Neuronal stem cell (in vitro differentiated cells): Measurements from ENCODE around the gene ADSL.

Experiments used
- DNase-seq: peaks from one replicate; pipeline ENCODE4 v3.0.0-alpha.2; 2013; ENCODE audit warnings: low spot score
- H2AFZ ChIP-seq: one replicate; pipeline ENCODE4 v1.6.1; 2013; ENCODE audit warnings: mild to moderate bottlenecking, low read length, inconsistent platforms
- H2AK5ac ChIP-seq: 2 replicates; pipeline ENCODE4 v1.6.1; 2013; ENCODE audit warnings: low read depth, mild to moderate bottlenecking, inconsistent platforms, low read length, moderate library complexity, mixed read lengths
- H2BK120ac ChIP-seq: 2 replicates; pipeline ENCODE4 v1.6.1; 2013; ENCODE audit warnings: low read depth, mild to moderate bottlenecking, inconsistent platforms, low read length, moderate library complexity, mixed read lengths
- H2BK12ac ChIP-seq: one replicate; pipeline ENCODE4 v1.6.1; 2013; ENCODE audit warnings: low read length, inconsistent platforms
- H2BK15ac ChIP-seq: 2 replicates; pipeline ENCODE4 v1.6.1; 2013; ENCODE audit warnings: mild to moderate bottlenecking, low read length, inconsistent platforms, mixed read lengths
- H2BK5ac ChIP-seq: one replicate; pipeline ENCODE4 v1.6.1; 2013; ENCODE audit warnings: inconsistent platforms, mild to moderate bottlenecking, low read length, moderate library complexity
- H3K14ac ChIP-seq: one replicate; pipeline ENCODE4 v1.6.1; 2013; ENCODE audit warnings: low read length, inconsistent platforms
- H3K18ac ChIP-seq: 2 replicates; pipeline ENCODE4 v1.6.1; 2013; ENCODE audit warnings: low read length, inconsistent platforms
- H3K23ac ChIP-seq: 2 replicates; pipeline ENCODE4 v1.6.1; 2013; ENCODE audit warnings: low read depth, mild to moderate bottlenecking, mixed read lengths, low read length, inconsistent platforms; ENCODE audit not compliant: poor library complexity
- H3K27ac ChIP-seq: replicated peaks from 3 replicates; pipeline ENCODE4 v1.5.1; 2013; ENCODE audit warnings: low read length, inconsistent platforms
- H3K27me3 ChIP-seq, 3 experiments: 2 replicates each; pipeline ENCODE4 v1.6.1; 2013; ENCODE audit warnings: low read length in 3 of 3, mild to moderate bottlenecking in 2 of 3, inconsistent platforms in 1 of 3, low read depth in 1 of 3, mixed read lengths in 1 of 3, moderate library complexity in 1 of 3; ENCODE audit not compliant: control insufficient read depth in 3 of 3, insufficient read depth in 3 of 3
- H3K36me3 ChIP-seq, 2 donors: replicated peaks in 1 of 2; 2 replicates each; pipeline ENCODE4 v1.6.1; 2013; ENCODE audit warnings: low read length in 2 of 2; ENCODE audit not compliant: control insufficient read depth in 2 of 2, insufficient read depth in 2 of 2
- H3K4ac ChIP-seq: 2 replicates; pipeline ENCODE4 v1.6.1; 2013; ENCODE audit warnings: inconsistent platforms, mild to moderate bottlenecking, low read length, moderate library complexity
- H3K4me1 ChIP-seq, 2 donors: 1 replicate in 1 of 2; 2 replicates in 1 of 2; pipeline ENCODE4 v1.6.1; 2013; ENCODE audit warnings: low read length in 2 of 2, low read depth in 1 of 2; ENCODE audit not compliant: control insufficient read depth in 2 of 2, insufficient read depth in 1 of 2
- H3K4me2 ChIP-seq: one replicate; pipeline ENCODE4 v1.6.1; 2013; ENCODE audit warnings: mild to moderate bottlenecking, low read length, inconsistent platforms; ENCODE audit not compliant: insufficient read depth, poor library complexity, severe bottlenecking
- H3K4me3 ChIP-seq, 2 donors: 2 replicates each; pipeline ENCODE4 v1.5.1; 2013; ENCODE audit warnings: low read length in 2 of 2, mild to moderate bottlenecking in 2 of 2, inconsistent platforms in 1 of 2, moderate library complexity in 1 of 2
- H3K79me1 ChIP-seq: one replicate; pipeline ENCODE4 v1.6.1; 2013; ENCODE audit warnings: low read depth, mild to moderate bottlenecking, inconsistent platforms, low read length, moderate library complexity
- H3K9ac ChIP-seq: one replicate; pipeline ENCODE4 v1.6.1; 2013; ENCODE audit warnings: mild to moderate bottlenecking, low read depth, low read length, inconsistent platforms; ENCODE audit not compliant: poor library complexity
- H3K9me3 ChIP-seq, 2 donors: replicated peaks in 1 of 2; 2 replicates each; pipeline versions ENCODE3 to v1.6.1; 2013; ENCODE audit warnings: low read length in 2 of 2, mild to moderate bottlenecking in 2 of 2, inconsistent platforms in 1 of 2, low read depth in 1 of 2, mixed read lengths in 1 of 2, moderate library complexity in 1 of 2; ENCODE audit not compliant: control insufficient read depth in 2 of 2, insufficient read depth in 1 of 2
- H4K8ac ChIP-seq: one replicate; pipeline ENCODE4 v1.6.1; 2013; ENCODE audit warnings: low read depth, mild to moderate bottlenecking, inconsistent platforms, low read length, moderate library complexity
- H4K91ac ChIP-seq: one replicate; pipeline ENCODE4 v1.6.1; 2013; ENCODE audit warnings: low read length, low read depth, mild to moderate bottlenecking, inconsistent platforms; ENCODE audit not compliant: poor library complexity
- WGBS, 2 donors: extraction: QIAGEN DNeasy Blood & Tissue Kit; methylation state at CpG; one replicate each; pipeline ENCODE4 v1.1.7; 2013; ENCODE audit warnings: missing lambda C conversion rate in 2 of 2, mixed read lengths in 1 of 2; ENCODE audit not compliant: insufficient read length in 2 of 2, insufficient replicate concordance in 1 of 2; ENCODE audit errors: extremely low coverage in 2 of 2; 5-methylcytosine and 5-hydroxymethylcytosine counted together

ADSL gene

DNA sequence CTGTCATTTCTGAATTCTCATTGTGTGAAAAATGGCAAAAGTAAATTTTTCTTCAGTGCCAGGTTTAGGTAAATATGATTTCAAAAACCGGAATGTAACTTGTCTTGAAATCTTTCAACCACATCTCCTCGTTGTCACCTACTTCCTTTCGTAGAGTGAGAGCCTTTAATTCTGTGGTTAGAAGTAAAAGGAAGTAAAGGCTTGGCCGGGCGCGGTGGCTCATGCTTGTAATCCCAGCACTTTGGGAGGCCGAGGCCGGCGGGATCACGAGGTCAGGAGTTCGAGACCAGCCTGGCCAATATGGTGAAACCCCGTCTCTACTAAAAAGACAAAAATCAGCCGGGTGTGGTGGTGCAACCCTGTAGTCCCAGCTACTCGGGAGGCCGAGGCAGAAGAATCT, 53.9 kb downstream of the ADSL start:
- no CpG with 5 or more reads among the region's 15 CpGs for WGBS, 2 donors
- H2AFZ ChIP-seq, result no peak overlapping the region

GRCh38 chr22:40401532-40401931, 55.2 kb downstream of the ADSL start:
- no CpG with 5 or more reads among the region's 4 CpGs for WGBS, 2 donors
- no peak for DNase-seq
- peaks cover 5% of the 10 kb centered on the region for H3K79me1 ChIP-seq
- H4K91ac ChIP-seq, result no peak overlapping the region
- peaks cover 24 to 59% of the 10 kb centered on the region in 2 donors for H3K36me3 ChIP-seq
- H3K4ac ChIP-seq, result no peak overlapping the region
- no peak overlapping the region for H2AFZ ChIP-seq
- peak overlapping the region in 1 of 2 donors; percentile 23 for H3K4me3 ChIP-seq
- peak overlapping the region; percentile 76 for H2BK120ac ChIP-seq
- H3K4me2 ChIP-seq, result no peak overlapping the region
- no peak overlapping the region for H3K14ac ChIP-seq
- no peaks in the 10 kb centered on the region for H3K9me3 ChIP-seq
- H3K23ac ChIP-seq, result no peak overlapping the region
- H2BK5ac ChIP-seq, result no peak overlapping the region
- H3K27me3 ChIP-seq, result no peaks in the 10 kb centered on the region
- no peak overlapping the region for H4K8ac ChIP-seq
- no peak overlapping the region for H3K18ac ChIP-seq
- H2BK15ac ChIP-seq, result no peak overlapping the region
- H3K4me1 ChIP-seq, result peaks cover 5 to 6% of the 10 kb centered on the region in 2 donors
- H2AK5ac ChIP-seq, result no peak overlapping the region
- no peak overlapping the region for H3K27ac ChIP-seq
- no peak overlapping the region for H2BK12ac ChIP-seq
- no peak overlapping the region for H3K9ac ChIP-seq

More for the DNA sequence above, 53.9 kb downstream of the ADSL start:
- H3K79me1 ChIP-seq, result no peaks in the 10 kb centered on the region
- no peak overlapping the region for H3K9ac ChIP-seq
- no peak overlapping the region for H2AK5ac ChIP-seq
- no peak overlapping the region for H2BK120ac ChIP-seq
- H3K27me3 ChIP-seq, result no peaks in the 10 kb centered on the region
- H2BK15ac ChIP-seq, result no peak overlapping the region
- no peak overlapping the region for H3K18ac ChIP-seq
- H2BK12ac ChIP-seq, result no peak overlapping the region
- H3K4ac ChIP-seq, result no peak overlapping the region
- peaks cover 14 to 45% of the 10 kb centered on the region in 2 donors for H3K36me3 ChIP-seq
- H3K9me3 ChIP-seq, result no peaks in the 10 kb centered on the region
- no peak overlapping the region for H3K4me2 ChIP-seq
- DNase-seq, result no peak
- no peak overlapping the region for H2BK5ac ChIP-seq
- H3K27ac ChIP-seq, result no peak overlapping the region
- no peak overlapping the region for H4K8ac ChIP-seq
- H3K23ac ChIP-seq, result no peak overlapping the region
- H3K4me3 ChIP-seq, result no peak overlapping the region
- peaks cover 6 to 8% of the 10 kb centered on the region in 2 donors for H3K4me1 ChIP-seq
- H3K14ac ChIP-seq, result no peak overlapping the region
- H4K91ac ChIP-seq, result no peak overlapping the region

DNA sequence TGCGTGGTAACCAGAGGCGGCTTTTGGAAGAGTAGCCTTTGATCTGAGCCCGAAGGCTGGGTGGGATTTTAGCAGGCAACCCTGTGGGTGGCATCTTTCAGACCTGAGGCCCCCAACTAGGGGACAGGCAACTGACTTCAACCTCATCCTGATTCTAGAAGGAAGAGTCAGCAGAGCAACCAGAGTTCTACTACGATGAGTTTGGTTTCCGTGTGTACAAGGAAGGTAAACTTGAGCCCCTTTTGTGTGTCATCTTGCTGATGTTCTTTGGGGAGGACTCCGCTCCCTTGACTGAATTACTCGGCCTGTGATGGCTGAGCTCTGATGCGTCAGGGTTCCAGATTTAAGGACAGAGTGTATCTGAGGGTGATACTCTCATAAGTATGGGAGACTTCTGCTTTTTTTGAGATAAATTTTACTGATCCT, 55.7 kb downstream of the ADSL start:
- Histone ChIP-seq H3K79me1 (peaks cover 6% of the 10 kb centered on the region), H3K23ac (no peak overlapping the region), H4K91ac (no peak overlapping the region), H2BK120ac (no peak overlapping the region), H3K18ac (no peak overlapping the region), H3K36me3 (peaks cover 28 to 64% of the 10 kb centered on the region in 2 donors), H3K4me2 (no peak overlapping the region), H3K4me3 (no peak overlapping the region), H3K14ac (no peak overlapping the region), H3K27ac (no peak overlapping the region), H3K9ac (no peak overlapping the region), H3K4ac (no peak overlapping the region), H4K8ac (no peak overlapping the region), H2BK12ac (no peak overlapping the region), H2BK15ac (no peak overlapping the region), H2AFZ (no peak overlapping the region), H3K4me1 (peaks cover 3 to 4% of the 10 kb centered on the region in 2 donors), H3K9me3 (no peaks in the 10 kb centered on the region), H3K27me3 (no peaks in the 10 kb centered on the region), H2BK5ac (no peak overlapping the region), H2AK5ac (no peak overlapping the region)
- no CpG with 5 or more reads among the region's 8 CpGs for WGBS, 2 donors
- DNase-seq, result no peak

GRCh38 chr22:40403141-40403540, 56.8 kb downstream of the ADSL start:
- no peak overlapping the region for H3K4ac ChIP-seq
- no peak overlapping the region for H3K27ac ChIP-seq
- no peak overlapping the region for H3K4me3 ChIP-seq
- no peak overlapping the region for H2BK15ac ChIP-seq
- H4K8ac ChIP-seq, result no peak overlapping the region
- peaks cover 39 to 75% of the 10 kb centered on the region in 2 donors for H3K36me3 ChIP-seq
- no peaks in the 10 kb centered on the region for H3K4me1 ChIP-seq
- H2BK12ac ChIP-seq, result no peak overlapping the region
- H3K79me1 ChIP-seq, result peaks cover 9% of the 10 kb centered on the region
- no peaks in the 10 kb centered on the region for H3K27me3 ChIP-seq
- no peak overlapping the region for H3K23ac ChIP-seq
- no peak overlapping the region for H2AFZ ChIP-seq
- no peak overlapping the region for H3K18ac ChIP-seq
- no peak overlapping the region for H3K14ac ChIP-seq
- H3K4me2 ChIP-seq, result no peak overlapping the region
- H2BK120ac ChIP-seq, result no peak overlapping the region
- H3K9me3 ChIP-seq, result no peaks in the 10 kb centered on the region
- no peak for DNase-seq
- H4K91ac ChIP-seq, result no peak overlapping the region
- WGBS, 2 donors, result no CpG with 5 or more reads among the region's 3 CpGs
- no peak overlapping the region for H3K9ac ChIP-seq
- no peak overlapping the region for H2AK5ac ChIP-seq
- no peak overlapping the region for H2BK5ac ChIP-seq
